Posterior vena cava (tissue), 2 donors: Measurements from ENCODE around the gene ZNF525. TPM values are rescaled to one million over a fixed set of nuclear protein-coding genes. Genes with fewer than 3 reads are reported as not detected.
"Not testable (repeated sequence)": the region's sequence is repeated elsewhere in the genome, so short reads cannot be mapped to it uniquely, and the experiment has no call there.

Source experiments
- DNase-seq: peaks from one replicate; pipeline ENCODE4 v3.0.0-alpha.2; 2020; ENCODE audit warnings: low spot score
- intact Hi-C, 2 donors: fragments of 100-400 bp; cut with DNase I; formaldehyde crosslinking; loops; one replicate each; pipeline versions ENCODE4 v1.14.1 to v1.14.2; 2022 to 2023
- total RNA-seq, 2 donors: library from RNA; stranded (reverse); fragmentation: NEBNext Ultra II Directional; extraction: Animal tissue kit (Norgen Biotek cat#: 25700); gene quantifications; one replicate each; pipeline ENCODE4 v1.2.1, GENCODE V29; 2021
- donor health status: DM: yes; HTN: yes; CAD: no.
- donor health status: DM: yes; HTN: yes; CAD: no.

The ZNF525 gene
- total RNA-seq, 2 donors from 2014 or later: 10.7 to 13.5 TPM

- intact Hi-C loops: no loop called here
- DNase-seq: peak; percentile 83
Observed at GRCh38 chr19:53394522-53394973, 29.0 kb downstream of the ZNF525 start.

GRCh38 chr19:53394974-53395839 is 29.7 kb downstream of the ZNF525 start, which contains the start of gene ZNF765:
TSS of gene ZNF765 (plus strand) at chr19:53395149. CDS start at chr19:53398016, 2,867 bp downstream.
- peak; percentile 99 for DNase-seq
- intact Hi-C loops: no loop called here

GRCh38 chr19:53395840-53396524 is 30.5 kb downstream of the ZNF525 start:
- intact Hi-C loops, DNase-seq: not testable (repeated sequence)

GRCh38 chr19:53396525-53396868 is 31.0 kb downstream of the ZNF525 start:
- no peak for DNase-seq

GRCh38 chr19:53397918-53398317 is 32.4 kb downstream of the ZNF525 start:
- intact Hi-C loops, DNase-seq: not testable (repeated sequence)

More at GRCh38 chr19:53396525-53396868, 31.0 kb downstream of the ZNF525 start:
- intact Hi-C loops: no loop called here

- DNase-seq: no peak
- intact Hi-C loops: no loop called here
Observed at GRCh38 chr19:53409505-53410204, 44.1 kb downstream of the ZNF525 start.

- DNase-seq, intact Hi-C loops: not testable (repeated sequence)
Observed at GRCh38 chr19:53420520-53421315, 55.2 kb downstream of the ZNF525 start.

- intact Hi-C loops: no loop called here
- DNase-seq: no peak
Observed at GRCh38 chr19:53422551-53422950, 57.0 kb downstream of the ZNF525 start.

GRCh38 chr19:53423074-53423473 is 57.6 kb downstream of the ZNF525 start:
- not testable (repeated sequence) for DNase-seq

GRCh38 chr19:53423680-53424079 is 58.2 kb downstream of the ZNF525 start:
- intact Hi-C loops, DNase-seq: not testable (repeated sequence)

More at GRCh38 chr19:53423074-53423473, 57.6 kb downstream of the ZNF525 start:
- intact Hi-C loops: not testable (repeated sequence)

GRCh38 chr19:53424968-53425597 is 59.6 kb downstream of the ZNF525 start:
- intact Hi-C loops: no loop called here

GRCh38 chr19:53431399-53432087 is 66.0 kb downstream of the ZNF525 start, which contains the start of gene ZNF761:
TSS of gene ZNF761 (plus strand) at chr19:53431984. CDS start at chr19:53447269, 15,285 bp downstream.
- peak; percentile 99 for DNase-seq
- intact Hi-C loops: no loop called here

More at GRCh38 chr19:53424968-53425597, 59.6 kb downstream of the ZNF525 start:
- peak; percentile 90 for DNase-seq

GRCh38 chr19:53432088-53432661 is 66.7 kb downstream of the ZNF525 start:
- intact Hi-C loops: no loop called here
- DNase-seq: no peak
